Activated CD4-positive, alpha-beta T cell treated with anti-CD3 and anti-CD28 coated beads, Interleukin-10, Interleukin-2, amounts not matched to agents 100 ng/mL and 50 ng/mL, durations not matched to agents 16 hours and 8 hours (primary cell): ENCODE data around the gene ZPLD1.

Experiments
- DNase-seq: peaks from one replicate; pipeline ENCODE4 v3.0.0-alpha.2; 2020

Gene ZPLD1

GRCh38 chr3:102471001-102471400 is 36.2 kb downstream of the ZPLD1 start:
- no peak for DNase-seq

GRCh38 chr3:102471491-102471890 is 36.7 kb downstream of the ZPLD1 start:
- DNase-seq, result no peak

GRCh38 chr3:102473648-102474047 is 38.8 kb downstream of the ZPLD1 start:
- no peak for DNase-seq

DNA sequence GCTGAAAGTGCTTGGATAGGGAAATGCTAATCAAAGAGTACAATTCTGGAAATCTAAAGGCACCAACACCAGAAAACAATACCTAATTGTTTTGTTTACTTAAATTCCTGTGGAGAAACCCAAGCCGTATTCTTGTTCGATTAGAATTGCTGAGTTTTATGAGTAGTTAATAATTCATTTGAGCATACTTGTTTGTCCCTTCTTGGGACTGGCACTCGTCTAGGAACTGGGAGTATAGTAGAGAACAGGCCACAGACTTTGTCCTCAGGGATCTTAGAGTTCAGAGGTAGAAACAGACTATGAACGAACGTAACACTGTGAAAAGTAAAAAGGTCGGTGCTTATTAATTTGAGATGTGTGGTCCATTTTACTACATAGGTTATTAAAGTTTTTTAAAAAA is 39.4 kb downstream of the ZPLD1 start:
- no peak for DNase-seq

- DNase-seq, result no peak
Measured at GRCh38 chr3:102476198-102476597, 41.4 kb downstream of the ZPLD1 start.

- DNase-seq, result no peak
Measured at GRCh38 chr3:102478160-102478559, 43.3 kb downstream of the ZPLD1 start.

DNA sequence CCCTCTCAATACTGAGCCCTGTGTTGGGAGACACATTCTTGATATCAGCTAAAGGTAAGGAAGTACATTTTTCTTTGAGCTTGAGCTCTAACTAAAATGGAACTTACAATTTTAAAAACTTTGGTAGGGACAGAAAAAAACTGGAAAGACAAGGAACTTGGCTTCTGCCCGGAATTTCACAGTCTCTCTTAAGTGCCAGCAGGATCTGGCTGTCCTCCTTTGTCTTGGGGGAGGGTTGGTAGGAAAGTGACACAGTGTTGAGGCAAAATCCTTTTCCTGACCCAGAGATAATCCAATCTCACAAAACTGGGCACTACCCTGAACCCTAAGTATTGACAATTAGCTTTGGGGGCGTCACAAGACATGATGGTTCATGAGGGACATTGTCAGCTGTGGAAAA is 45.3 kb downstream of the ZPLD1 start:
- no peak for DNase-seq

- no peak for DNase-seq
Measured at GRCh38 chr3:102481050-102481449, 46.2 kb downstream of the ZPLD1 start.

DNA sequence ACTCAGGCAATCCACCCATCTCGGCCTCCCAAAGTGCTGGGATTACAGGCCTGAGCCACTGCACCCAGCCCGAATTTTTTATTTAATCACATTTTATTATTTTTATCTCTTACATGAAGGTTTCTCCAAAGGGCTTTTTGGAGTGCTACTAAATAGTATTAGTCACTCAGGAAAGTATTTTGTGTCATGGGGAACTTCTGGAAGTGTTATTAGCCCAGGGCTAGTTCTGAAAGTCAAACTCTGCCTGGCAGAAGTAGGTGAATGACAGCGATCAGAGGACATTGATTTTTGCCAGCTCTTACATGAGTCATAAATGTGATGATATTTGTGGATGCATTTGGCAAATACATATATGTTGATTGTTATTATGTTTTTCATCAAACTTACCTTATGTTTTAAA is 48.7 kb downstream of the ZPLD1 start:
- DNase-seq, result no peak

DNA sequence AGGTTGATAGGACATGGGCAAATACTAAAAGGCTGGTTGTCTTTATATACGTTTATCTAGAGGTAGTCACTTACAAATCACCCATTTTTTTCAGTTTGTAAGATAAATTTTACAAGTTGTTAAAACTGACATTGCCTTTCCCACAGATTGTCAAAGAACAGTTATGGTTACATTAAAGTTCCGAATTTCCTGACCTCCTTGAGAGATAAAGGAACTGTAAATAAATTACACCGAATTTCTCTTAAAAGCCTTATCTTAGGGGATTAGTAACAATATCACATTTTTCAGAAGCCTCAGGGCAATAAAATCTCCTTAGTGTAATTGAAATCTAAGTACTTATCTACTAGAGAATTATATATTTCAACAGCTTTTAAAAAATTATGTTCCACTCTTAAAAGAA is 49.5 kb downstream of the ZPLD1 start:
- no peak for DNase-seq

DNA sequence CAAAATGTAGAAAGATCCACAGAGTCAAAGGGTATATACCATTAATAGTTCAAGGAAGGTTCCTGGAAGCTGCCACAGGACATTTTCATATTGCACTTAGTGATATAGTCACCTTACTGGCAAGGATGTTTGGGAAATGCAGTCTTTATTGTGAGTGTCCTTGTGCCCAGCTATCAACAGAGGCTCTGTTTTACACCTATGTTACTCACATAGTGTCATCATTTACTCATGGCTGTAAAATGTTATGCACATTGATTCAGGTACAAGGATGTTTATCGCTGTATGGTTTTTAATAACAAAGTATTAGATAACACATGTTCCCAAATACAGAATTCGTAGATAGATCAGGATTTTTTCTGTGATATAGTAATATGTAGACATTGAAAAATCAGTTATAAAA is 50.9 kb downstream of the ZPLD1 start:
- no peak for DNase-seq

GRCh38 chr3:102488331-102488730 is 53.5 kb downstream of the ZPLD1 start:
- DNase-seq, result no peak

GRCh38 chr3:102492300-102492699 is 57.5 kb downstream of the ZPLD1 start:
- no peak for DNase-seq

DNA sequence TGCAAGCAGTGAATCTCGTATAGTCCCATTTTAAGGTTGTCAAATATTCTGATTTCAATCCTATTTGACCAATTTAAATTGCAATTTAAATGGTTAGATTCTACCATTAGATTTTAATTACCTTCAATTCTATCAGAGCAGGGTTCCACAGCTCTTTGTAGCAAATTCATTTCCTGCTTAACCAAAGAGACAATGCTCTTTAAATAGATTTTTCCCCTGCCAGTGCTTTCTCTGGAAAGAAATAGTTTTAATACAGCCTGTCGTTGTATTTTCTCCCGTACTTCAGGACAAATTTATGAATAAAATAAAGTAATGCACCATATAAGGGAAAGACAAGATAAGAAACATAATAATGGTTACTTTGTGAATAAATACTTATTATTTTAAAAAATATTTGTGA is 62.8 kb downstream of the ZPLD1 start:
- DNase-seq, result no peak

DNA sequence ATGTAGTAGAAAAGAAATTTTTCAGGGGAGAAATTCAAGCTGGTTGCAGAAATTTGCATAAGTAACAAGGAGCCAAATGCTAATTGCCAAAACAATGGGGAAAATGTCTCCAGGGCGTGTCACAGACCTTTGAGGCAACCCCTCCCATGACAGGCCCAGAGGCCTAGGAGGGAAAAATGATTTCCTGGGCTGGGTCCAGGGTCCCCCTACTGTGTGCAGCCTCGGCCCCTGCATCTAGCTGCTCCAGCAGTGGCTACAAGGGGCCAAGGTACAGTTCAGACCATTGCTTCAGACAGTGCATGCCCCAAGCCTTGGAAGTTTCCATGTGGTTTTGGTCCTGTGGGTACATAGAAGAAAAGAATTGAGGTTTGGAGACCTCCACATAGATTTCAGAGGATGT is 70.7 kb downstream of the ZPLD1 start:
- no peak for DNase-seq

- no peak for DNase-seq
Measured at GRCh38 chr3:102510663-102511062, 75.8 kb downstream of the ZPLD1 start.

DNA sequence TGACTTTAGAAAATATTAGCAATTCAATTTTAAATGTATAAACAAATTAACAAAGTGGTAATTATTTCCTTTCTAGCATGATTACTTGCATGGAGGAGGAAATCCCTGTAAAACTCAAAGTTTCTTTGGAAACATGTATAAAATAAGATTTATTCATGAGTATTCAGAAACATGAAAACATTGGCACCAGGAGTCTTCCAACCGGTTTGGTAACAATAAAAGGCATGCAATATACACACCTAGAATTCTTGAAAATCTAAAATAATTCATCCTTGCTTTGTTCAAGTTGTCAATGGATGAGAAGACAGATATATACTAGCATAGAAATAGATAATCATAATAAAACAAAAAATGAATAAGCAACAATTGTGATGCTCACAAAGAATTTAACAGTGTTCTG is 76.4 kb downstream of the ZPLD1 start:
- DNase-seq, result no peak

DNA sequence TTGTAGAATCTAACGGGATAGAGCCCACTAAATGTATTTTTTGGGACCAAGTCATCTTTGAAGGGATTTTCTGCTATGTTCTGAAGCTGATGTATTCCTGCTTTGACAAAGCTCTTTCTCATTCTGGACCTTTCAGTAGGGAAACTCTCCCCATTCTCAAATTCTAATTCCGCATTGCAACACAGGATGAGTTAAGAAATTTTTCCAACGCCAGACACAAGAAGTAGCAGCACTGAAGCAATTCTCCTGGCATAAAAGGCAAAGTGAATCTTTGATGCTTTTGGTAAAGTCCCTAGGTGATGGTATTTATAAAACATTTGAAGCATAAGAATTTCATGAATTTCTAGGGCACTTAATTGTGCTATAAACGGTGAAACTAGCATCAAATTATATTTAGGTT is 76.8 kb downstream of the ZPLD1 start:
- no peak for DNase-seq

DNA sequence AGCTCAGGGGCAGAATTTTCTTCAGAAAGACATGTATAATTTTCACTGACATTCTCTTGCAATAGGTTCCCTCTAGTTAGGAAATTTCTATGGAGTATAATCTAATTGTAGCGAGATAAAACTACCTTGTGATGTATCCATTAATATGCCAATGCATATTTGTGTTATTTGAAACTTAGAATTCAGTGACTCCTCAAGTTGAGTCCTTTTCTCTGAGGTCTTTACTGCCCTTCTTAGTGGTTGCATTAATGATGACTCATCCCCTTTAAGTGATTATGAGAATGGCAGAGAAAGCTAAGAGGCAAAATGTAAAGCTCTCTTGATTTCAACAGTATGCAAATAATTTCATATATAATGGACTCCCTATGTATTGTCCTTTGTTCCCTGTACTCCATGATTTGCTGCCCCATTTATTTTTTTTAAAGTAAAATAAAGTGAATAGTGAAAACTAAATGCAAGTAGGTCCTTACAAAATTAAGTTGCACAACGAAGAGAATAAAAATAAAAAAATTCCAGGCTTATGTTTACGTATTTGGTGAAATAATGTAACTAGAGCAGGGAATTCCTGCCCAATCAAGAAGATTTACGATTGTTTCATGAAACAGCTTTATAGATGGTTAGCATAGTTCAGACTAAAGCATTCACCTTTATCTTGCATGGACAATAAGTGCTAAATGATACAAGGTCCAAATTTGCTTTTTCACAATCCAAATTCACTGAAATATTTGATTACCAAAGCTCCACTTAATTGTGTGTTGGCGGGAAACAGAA is 78.1 kb downstream of the ZPLD1 start:
- no peak for DNase-seq

DNA sequence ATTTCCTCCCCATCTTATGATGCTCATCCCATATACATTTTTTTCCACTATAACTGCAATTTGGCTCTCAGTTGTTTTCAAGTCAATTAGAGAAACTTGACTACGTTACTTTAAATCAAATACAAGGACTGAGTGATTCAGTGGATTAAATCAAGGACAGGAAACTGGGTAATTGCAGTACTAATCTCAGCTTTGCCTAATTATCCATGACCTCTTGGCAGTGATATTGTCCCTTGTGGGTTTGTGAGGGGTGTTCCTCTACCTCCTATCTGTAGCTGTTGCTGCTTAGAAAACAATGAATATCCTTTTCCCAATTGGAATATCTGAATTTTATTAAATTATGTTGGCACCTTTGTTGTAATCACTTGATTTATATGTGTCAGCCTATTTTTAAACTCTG is 79.4 kb downstream of the ZPLD1 start:
- no peak for DNase-seq

GRCh38 chr3:102521246-102521645 is 86.4 kb downstream of the ZPLD1 start:
- DNase-seq, result no peak

GRCh38 chr3:102525624-102526023 is 90.8 kb downstream of the ZPLD1 start:
- DNase-seq, result no peak

- no peak for DNase-seq
Measured at GRCh38 chr3:102526865-102527264, 92.0 kb downstream of the ZPLD1 start.

- DNase-seq, result no peak
Measured at GRCh38 chr3:102528727-102529126, 93.9 kb downstream of the ZPLD1 start.
